Activated CD4-positive, CD25-positive, alpha-beta regulatory T cell treated with anti-CD3 and anti-CD28 coated beads, Interleukin-2, amount 50 U/mL, for 24 hours (primary cell): ENCODE results near the gene ADGRF5.

Source experiments
- ATAC-seq, 2 donors: fragments of 150-1000 bp; cut with Tn5 transposase; one replicate each; pipeline ENCODE4 v1.10.0; 2021; ENCODE audit warnings: mild to moderate bottlenecking in 1 of 2, moderate library complexity in 1 of 2

The ADGRF5 gene

DNA sequence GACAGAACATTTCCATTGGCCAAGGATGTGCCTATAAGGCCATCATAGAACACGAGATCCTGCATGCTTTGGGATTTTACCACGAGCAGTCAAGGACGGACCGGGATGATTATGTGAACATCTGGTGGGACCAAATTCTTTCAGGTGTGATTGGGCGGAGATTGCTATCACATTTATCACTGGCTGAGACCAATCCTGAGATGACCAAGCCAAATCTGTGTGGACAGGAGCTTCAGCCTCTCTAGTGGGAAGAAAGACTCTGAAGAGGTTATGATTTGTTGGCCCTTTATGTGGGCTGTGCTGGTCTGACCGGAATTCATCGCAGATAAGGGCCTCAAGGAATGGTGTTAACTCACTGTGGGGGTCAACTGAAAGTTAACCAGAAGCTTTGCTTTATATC is 102.2 kb downstream of the ADGRF5 start:
- ATAC-seq: no peak

DNA sequence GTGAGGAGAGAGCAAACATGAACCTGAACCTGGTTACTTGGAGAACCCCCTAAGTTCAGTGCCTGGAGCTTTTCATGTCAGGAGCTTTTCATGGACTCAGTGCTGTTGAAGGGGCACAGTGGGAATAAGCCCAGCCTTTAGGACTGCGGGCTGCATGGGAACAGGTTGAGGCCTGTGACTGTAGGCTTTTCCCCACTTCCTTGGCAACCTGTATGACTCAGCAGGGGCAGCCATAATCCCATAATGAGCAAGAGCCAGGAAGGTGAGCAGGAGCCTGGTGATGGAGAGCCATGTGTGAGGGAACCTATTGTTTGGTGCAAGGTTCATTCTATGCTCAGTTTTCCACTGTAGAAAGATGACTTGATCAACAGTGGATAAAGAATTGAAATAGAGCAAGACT is 105.1 kb downstream of the ADGRF5 start:
- no peak for ATAC-seq

DNA sequence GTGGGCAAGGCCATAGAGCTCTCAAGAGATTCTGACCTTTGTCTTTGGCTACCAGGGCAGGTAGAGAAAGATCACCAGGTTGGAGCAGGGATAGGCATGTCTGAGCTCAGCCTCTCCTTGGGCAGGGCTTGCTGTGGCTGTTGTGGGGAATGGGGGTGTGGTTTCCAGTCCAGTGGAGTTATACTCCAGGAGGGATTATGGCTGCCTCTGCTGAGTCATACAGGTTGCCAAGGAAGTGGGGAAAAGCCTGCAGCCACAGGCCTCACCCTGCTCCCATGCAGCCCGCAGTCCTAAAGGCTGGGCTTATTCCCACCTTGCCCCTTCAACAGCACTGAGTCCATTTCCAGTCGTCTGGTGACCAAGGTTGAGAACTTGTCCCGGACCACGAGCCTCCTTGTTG is 106.6 kb downstream of the ADGRF5 start:
- no peak for ATAC-seq

DNA sequence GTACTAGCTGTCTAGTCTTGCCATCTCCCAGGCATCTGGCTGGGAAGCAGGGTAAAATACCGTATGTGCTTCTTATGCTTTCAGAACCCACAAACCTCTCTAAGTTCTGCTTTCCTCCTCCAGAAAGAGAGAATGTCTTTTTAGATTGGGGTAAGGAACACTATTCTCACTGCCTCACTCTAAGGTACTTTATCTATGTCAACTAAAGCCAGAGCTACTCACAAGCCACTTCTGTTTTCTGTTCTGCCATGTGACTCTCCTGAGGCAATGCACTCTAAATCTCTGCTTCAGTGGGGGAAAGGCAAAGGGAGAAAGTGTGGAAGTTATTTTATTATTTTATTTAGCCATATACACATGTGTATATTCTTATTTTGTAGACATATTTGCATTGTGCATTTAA is 112.9 kb downstream of the ADGRF5 start:
- no peak for ATAC-seq
